HepG2 (cell line): Measurements from ENCODE around the gene FGF21. TPM values are rescaled to one million over a fixed set of nuclear protein-coding genes. Genes with fewer than 3 reads are reported as not detected.
A peak's percentile ranks its signal among the peaks of the same experiment; 100 is the strongest.

Experiments used
- CAMTA2 ChIP-seq: sonication (generic); formaldehyde crosslinking; IDR thresholded peaks from 2 replicates; pipeline ENCODE4 v1.4.0; 2020; ENCODE audit warnings: mild to moderate bottlenecking, missing genetic modification reagents, borderline replicate concordance
- CHD2 ChIP-seq: IDR thresholded peaks from 2 replicates; pipeline ENCODE4 v1.6.1; 2011; ENCODE audit warnings: low read depth, low read length, improper control_type of control experiment
- ESRRA ChIP-seq: sonication (generic); formaldehyde crosslinking; IDR thresholded peaks from 2 replicates; pipeline ENCODE4 v1.5.1; 2020; ENCODE audit warnings: mild to moderate bottlenecking, low read depth, missing genetic modification reagents
- GLI4 ChIP-seq: sonication (generic); formaldehyde crosslinking; IDR thresholded peaks from 2 replicates; pipeline ENCODE4 v1.5.1; 2020; ENCODE audit warnings: missing genetic modification reagents, mild to moderate bottlenecking, moderate library complexity, borderline replicate concordance
- GZF1 ChIP-seq: sonication (generic); formaldehyde crosslinking; IDR thresholded peaks from 2 replicates; pipeline ENCODE4 v1.5.1; 2020; ENCODE audit warnings: mild to moderate bottlenecking, missing genetic modification reagents
- LCORL ChIP-seq, 2 experiments: fragments of 450-650 bp in 1 of 2; sonication (generic) in 1 of 2; formaldehyde crosslinking in 1 of 2; IDR thresholded peaks; 2 replicates each; pipeline versions ENCODE4 v1.5.0 to v1.6.1; 2017 to 2020; ENCODE audit warnings: antibody characterized with exemption in 1 of 2, missing genetic modification reagents in 1 of 2
- MEIS1 ChIP-seq: sonication (generic); formaldehyde crosslinking; IDR thresholded peaks from 2 replicates; pipeline ENCODE4 v1.9.0; 2021; ENCODE audit warnings: mild to moderate bottlenecking, missing genetic modification reagents, moderate library complexity, borderline replicate concordance
- MYC ChIP-seq: sonication (generic); formaldehyde crosslinking; IDR thresholded peaks from 2 replicates; pipeline ENCODE4 v1.9.0; 2021; ENCODE audit warnings: missing genetic modification reagents, borderline replicate concordance
- MZF1 ChIP-seq: sonication (generic); formaldehyde crosslinking; IDR thresholded peaks from 2 replicates; pipeline ENCODE4 v1.8.1; 2023; ENCODE audit warnings: mild to moderate bottlenecking, missing genetic modification reagents, borderline replicate concordance
- NR2F6 ChIP-seq, 2 experiments: IDR thresholded peaks; 2 replicates each; pipeline ENCODE4 v1.6.1; 2016; ENCODE audit warnings: antibody characterized with exemption in 1 of 2, mild to moderate bottlenecking in 1 of 2
- PCBP2 ChIP-seq: fragments of 200-400 bp; formaldehyde crosslinking; optimal IDR thresholded peaks from 2 replicates; pipeline ENCODE3; 2018; ENCODE audit warnings: low read length, low read depth; ENCODE audit not compliant: poor library complexity, severe bottlenecking
- RBFOX2 ChIP-seq: fragments of 200-400 bp; formaldehyde crosslinking; IDR thresholded peaks from 2 replicates; pipeline ENCODE4 v1.6.1; 2017; ENCODE audit warnings: low read depth, mild to moderate bottlenecking, low read length
- STAG1 ChIP-seq: sonication (generic); formaldehyde crosslinking; IDR thresholded peaks from 2 replicates; pipeline ENCODE4 v1.4.0; 2020; ENCODE audit warnings: missing genetic modification reagents
- WIZ ChIP-seq: sonication (generic); formaldehyde crosslinking; IDR thresholded peaks from 2 replicates; pipeline ENCODE4 v1.5.1; 2020; ENCODE audit warnings: mild to moderate bottlenecking, missing genetic modification reagents
- XRCC5 ChIP-seq: fragments of 200-400 bp; formaldehyde crosslinking; optimal IDR thresholded peaks from 2 replicates; pipeline ENCODE3; 2017; ENCODE audit warnings: mild to moderate bottlenecking, low read length
- ZBTB38 ChIP-seq: sonication (generic); formaldehyde crosslinking; IDR thresholded peaks from 2 replicates; pipeline ENCODE4 v1.5.1; 2020; ENCODE audit warnings: mild to moderate bottlenecking, missing genetic modification reagents
- ZFP90 ChIP-seq: sonication (generic); formaldehyde crosslinking; IDR thresholded peaks from 2 replicates; pipeline ENCODE4 v1.8.0; 2022; ENCODE audit warnings: missing genetic modification reagents, mild to moderate bottlenecking, inconsistent platforms, borderline replicate concordance
- ZNF282 ChIP-seq: fragments of 450-650 bp; IDR thresholded peaks from 2 replicates; pipeline ENCODE4 v1.6.1; 2018; ENCODE audit not compliant: partially characterized antibody
- ZNF382 ChIP-seq: sonication (generic); formaldehyde crosslinking; IDR thresholded peaks from 2 replicates; pipeline ENCODE4 v1.5.0; 2020; ENCODE audit warnings: missing genetic modification reagents, mild to moderate bottlenecking, borderline replicate concordance
- ZNF549 ChIP-seq: sonication (generic); formaldehyde crosslinking; IDR thresholded peaks from 2 replicates; pipeline ENCODE4 v1.5.0; 2020; ENCODE audit warnings: missing genetic modification reagents
- ZNF562 ChIP-seq: sonication (generic); formaldehyde crosslinking; IDR thresholded peaks from 2 replicates; pipeline ENCODE4 v1.8.0; 2022; ENCODE audit warnings: missing genetic modification reagents, borderline replicate concordance
- ZNF678 ChIP-seq: sonication (generic); formaldehyde crosslinking; IDR thresholded peaks from 2 replicates; pipeline ENCODE4 v1.4.0; 2020; ENCODE audit warnings: mild to moderate bottlenecking, missing genetic modification reagents
- ZNF7 ChIP-seq: IDR thresholded peaks from 2 replicates; pipeline ENCODE4 v1.6.1; 2016; ENCODE audit warnings: missing biosample characterization, missing genetic modification reagents
- ZNF768 ChIP-seq: sonication (generic); formaldehyde crosslinking; IDR thresholded peaks from 2 replicates; pipeline ENCODE4 v1.4.0; 2020; ENCODE audit warnings: missing genetic modification reagents
- polyA plus RNA-seq, 8 experiments: library from polyadenylated mRNA; depleted of rRNA in 3 of 8; stranded (reverse) in 7 of 8; unstranded in 1 of 8; fragments of >200 nt; fragmentation: Illumina TruSeq in 4 of 8; extraction: Trizol in 4 of 8; gene quantifications; 2 replicates each; pipeline versions ENCODE4 v1.2.1 to v1.2.3, GENCODE V29; 2011 to 2016; ENCODE audit warnings: low read depth in 4 of 8, missing spikeins in 1 of 8, mixed read lengths in 1 of 8; ENCODE audit not compliant: insufficient read depth in 1 of 8
- total RNA-seq, 5 experiments: library from RNA; depleted of rRNA; stranded (reverse); fragments of >200 nt; fragmentation: Illumina TruSeq; extraction: Trizol; gene quantifications; 2 replicates each; pipeline ENCODE4 v1.2.3, GENCODE V29; 2016; ENCODE audit warnings: low read depth in 1 of 5
- TF ChIP-seq, protein P1 (sequence below): sonication (generic); formaldehyde crosslinking; IDR thresholded peaks from 2 replicates; pipeline ENCODE4 v1.4.0; 2020; ENCODE audit warnings: missing genetic modification reagents
- TF ChIP-seq, protein P2 (sequence below): sonication (generic); formaldehyde crosslinking; IDR thresholded peaks from 2 replicates; pipeline ENCODE4 v1.8.1; 2023; ENCODE audit warnings: mild to moderate bottlenecking, inconsistent platforms, moderate library complexity, missing genetic modification reagents, borderline replicate concordance
- TF ChIP-seq, protein P3 (sequence below): sonication (generic); formaldehyde crosslinking; conservative IDR thresholded peaks from 2 replicates; pipeline ENCODE4 v1.4.0; 2020; ENCODE audit warnings: missing genetic modification reagents

The FGF21 gene
- total and polyA plus RNA-seq, 2 of the 13 experiments (the other 11 are each of a cell fraction or from before 2014, with no cell fraction given) = 0.17 TPM; not detected in 1

DNA sequence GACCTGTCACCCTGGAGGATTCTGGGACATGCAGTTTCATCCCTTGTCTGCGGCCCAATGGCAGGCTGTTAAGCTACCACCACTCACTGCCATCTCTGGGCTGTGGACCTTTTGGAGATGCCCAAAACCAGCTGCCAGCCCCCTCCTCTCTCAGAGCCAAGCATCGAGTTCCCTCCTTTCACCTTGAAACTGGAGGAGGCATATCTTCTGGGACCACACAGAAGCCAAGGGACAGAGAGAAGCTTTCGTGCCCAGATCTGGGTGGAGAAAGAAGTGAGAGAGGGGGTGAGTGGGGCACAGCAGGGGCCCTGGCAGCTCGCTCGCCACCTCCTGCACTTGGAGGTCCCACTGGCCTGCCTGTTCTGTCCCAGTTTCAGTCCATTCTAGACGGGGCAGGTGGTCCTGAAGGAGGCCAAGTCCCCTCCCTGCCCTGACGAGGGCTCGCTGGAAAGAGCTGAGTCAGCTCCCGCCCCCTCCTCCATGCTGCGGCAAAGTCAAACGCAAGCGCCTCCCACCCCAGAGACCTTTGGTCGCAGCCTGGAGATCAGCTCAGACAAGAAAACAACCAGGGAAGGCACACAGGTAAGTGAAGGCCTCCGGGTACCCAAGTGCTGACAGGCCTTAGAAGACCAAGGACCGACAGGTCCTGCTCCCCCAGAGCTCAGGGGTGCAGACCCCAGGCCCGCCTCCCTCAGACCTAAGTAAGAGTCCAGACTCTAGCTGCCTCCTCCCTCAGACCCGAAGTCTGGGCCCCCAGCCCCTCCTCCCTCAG lies 51.7 kb downstream of the FGF21 start (continued):
- no peak for TF ChIP-seq LCORL (IDR thresholded peaks at IDR 0.05)
- TF ChIP-seq LCORL (CRISPR knock-in tag; IDR thresholded peaks at IDR 0.05) = no peak; the same call in 1 of the 2 replicates
- TF ChIP-seq PCBP2 = no peak
- TF ChIP-seq MYC = peak; percentile 60; the same call in 1 of the 2 replicates
- no peak for TF ChIP-seq XRCC5
- TF ChIP-seq RBFOX2 = 0 out of 2 replicates have a peak, but pooled peaks have one; percentile 47
- no peak for TF ChIP-seq NR2F6 (IDR thresholded peaks at IDR 0.05)
- no peak; the same call in 1 of the 2 replicates for TF ChIP-seq NR2F6 (CRISPR knock-in tag; IDR thresholded peaks at IDR 0.05)
- TF ChIP-seq CHD2 = no peak
- TF ChIP-seq, protein P1, sequence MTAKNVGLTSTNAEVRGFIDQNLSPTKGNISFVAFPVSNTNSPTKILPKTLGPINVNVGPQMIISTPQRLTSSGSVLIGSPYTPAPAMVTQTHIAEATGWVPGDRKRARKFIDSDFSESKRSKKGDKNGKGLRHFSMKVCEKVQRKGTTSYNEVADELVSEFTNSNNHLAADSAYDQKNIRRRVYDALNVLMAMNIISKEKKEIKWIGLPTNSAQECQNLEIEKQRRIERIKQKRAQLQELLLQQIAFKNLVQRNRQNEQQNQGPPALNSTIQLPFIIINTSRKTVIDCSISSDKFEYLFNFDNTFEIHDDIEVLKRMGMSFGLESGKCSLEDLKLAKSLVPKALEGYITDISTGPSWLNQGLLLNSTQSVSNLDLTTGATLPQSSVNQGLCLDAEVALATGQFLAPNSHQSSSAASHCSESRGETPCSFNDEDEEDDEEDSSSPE = peak; percentile 47; the same call in 1 of the 2 replicates
- peak; percentile 68; the same call in 1 of the 2 replicates for TF ChIP-seq ESRRA (CRISPR knock-in tag)
- TF ChIP-seq WIZ (CRISPR knock-in tag) = no peak
- TF ChIP-seq ZFP90 (CRISPR knock-in tag) = peak; percentile 25; the same call in 1 of the 2 replicates
- TF ChIP-seq, protein P2, sequence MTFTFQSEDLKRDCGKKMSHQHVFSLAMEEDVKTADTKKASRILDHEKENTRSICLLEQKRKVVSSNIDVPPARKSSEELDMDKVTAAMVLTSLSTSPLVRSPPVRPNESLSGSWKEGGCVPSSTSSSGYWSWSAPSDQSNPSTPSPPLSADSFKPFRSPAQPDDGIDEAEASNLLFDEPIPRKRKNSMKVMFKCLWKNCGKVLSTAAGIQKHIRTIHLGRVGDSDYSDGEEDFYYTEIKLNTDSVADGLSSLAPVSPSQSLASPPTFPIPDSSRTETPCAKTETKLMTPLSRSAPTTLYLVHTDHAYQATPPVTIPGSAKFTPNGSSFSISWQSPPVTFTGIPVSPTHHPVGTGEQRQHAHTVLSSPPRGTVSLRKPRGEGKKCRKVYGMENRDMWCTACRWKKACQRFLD = peak; percentile 41; the same call in 1 of the 2 replicates
- TF ChIP-seq ZNF282 = no peak
- peak; percentile 68; the same call in 1 of the 2 replicates for TF ChIP-seq GLI4 (CRISPR knock-in tag)
- TF ChIP-seq STAG1 = no peak
- no peak for TF ChIP-seq ZNF382 (CRISPR knock-in tag)
- TF ChIP-seq ZNF549 (CRISPR knock-in tag) = no peak
- TF ChIP-seq ZBTB38 (CRISPR knock-in tag) = no peak
- no peak for TF ChIP-seq ZNF7 (CRISPR knock-in tag)
- no peak for TF ChIP-seq CAMTA2 (CRISPR knock-in tag)
- no peak for TF ChIP-seq ZNF562 (CRISPR knock-in tag)
- 0 out of 2 replicates have a peak, but pooled peaks have one; percentile 50 for TF ChIP-seq MZF1 (CRISPR knock-in tag)
- TF ChIP-seq, protein P3, sequence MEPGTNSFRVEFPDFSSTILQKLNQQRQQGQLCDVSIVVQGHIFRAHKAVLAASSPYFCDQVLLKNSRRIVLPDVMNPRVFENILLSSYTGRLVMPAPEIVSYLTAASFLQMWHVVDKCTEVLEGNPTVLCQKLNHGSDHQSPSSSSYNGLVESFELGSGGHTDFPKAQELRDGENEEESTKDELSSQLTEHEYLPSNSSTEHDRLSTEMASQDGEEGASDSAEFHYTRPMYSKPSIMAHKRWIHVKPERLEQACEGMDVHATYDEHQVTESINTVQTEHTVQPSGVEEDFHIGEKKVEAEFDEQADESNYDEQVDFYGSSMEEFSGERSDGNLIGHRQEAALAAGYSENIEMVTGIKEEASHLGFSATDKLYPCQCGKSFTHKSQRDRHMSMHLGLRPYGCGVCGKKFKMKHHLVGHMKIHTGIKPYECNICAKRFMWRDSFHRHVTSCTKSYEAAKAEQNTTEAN (CRISPR knock-in tag) = no peak
- TF ChIP-seq GZF1 = 0 out of 2 replicates have a peak, but pooled peaks have one; percentile 39
- peak; percentile 65 for TF ChIP-seq ZNF768
- TF ChIP-seq ZNF678 (CRISPR knock-in tag) = no peak
- peak; percentile 38; the same call in 1 of the 2 replicates for TF ChIP-seq MEIS1 (CRISPR knock-in tag)
